ENCODE measurements around the gene HRCT1. TPM values are rescaled to one million over a fixed set of nuclear protein-coding genes. Genes with fewer than 3 reads are reported as not detected.

Gene HRCT1
- total RNA-seq, 4 donors from 2014 or later = 23.9 to 60.2 (median 34.3) TPM

- Histone ChIP-seq H3K27ac (no peak overlapping the region), H3K4me1 (no peaks in the 10 kb centered on the region), H3K9me3 (no peaks in the 10 kb centered on the region), H3K4me3 (no peak overlapping the region), H3K36me3 (no peaks in the 10 kb centered on the region), H3K27me3 (peaks cover under 1% of the 10 kb centered on the region)
- no peak for DNase-seq
- no peak for TF ChIP-seq CTCF (IDR thresholded peaks at IDR 0.05)
- no peak for TF ChIP-seq POLR2A (IDR thresholded peaks at IDR 0.05)
- TF ChIP-seq POLR2AphosphoS5 (IDR thresholded peaks at IDR 0.05) = no peak
- TF ChIP-seq EP300 (IDR thresholded peaks at IDR 0.05; ENCODE audit: low read depth) = no peak
- in situ Hi-C loops (cut with MboI; ENCODE audit: low pct_ligation_motif_present in 1 of 4, low pct_unique_long_range_greater_than_20kb in 1 of 4, low sequenced_read_pairs in 3 of 4) = no loop called here
- 85% methylated on average over 19 of the region's 19 CpGs; no CpG with 5 or more reads in 1 of the 2 donors for WGBS, 2 donors (ENCODE audit: low coverage in 1 of 2)
- intact Hi-C loops (cut with DNase I; ENCODE audit: low total_unique reads) = no loop called here
Measured at GRCh38 chr9:35869621-35870216, 36.3 kb upstream of the HRCT1 start.

DNA sequence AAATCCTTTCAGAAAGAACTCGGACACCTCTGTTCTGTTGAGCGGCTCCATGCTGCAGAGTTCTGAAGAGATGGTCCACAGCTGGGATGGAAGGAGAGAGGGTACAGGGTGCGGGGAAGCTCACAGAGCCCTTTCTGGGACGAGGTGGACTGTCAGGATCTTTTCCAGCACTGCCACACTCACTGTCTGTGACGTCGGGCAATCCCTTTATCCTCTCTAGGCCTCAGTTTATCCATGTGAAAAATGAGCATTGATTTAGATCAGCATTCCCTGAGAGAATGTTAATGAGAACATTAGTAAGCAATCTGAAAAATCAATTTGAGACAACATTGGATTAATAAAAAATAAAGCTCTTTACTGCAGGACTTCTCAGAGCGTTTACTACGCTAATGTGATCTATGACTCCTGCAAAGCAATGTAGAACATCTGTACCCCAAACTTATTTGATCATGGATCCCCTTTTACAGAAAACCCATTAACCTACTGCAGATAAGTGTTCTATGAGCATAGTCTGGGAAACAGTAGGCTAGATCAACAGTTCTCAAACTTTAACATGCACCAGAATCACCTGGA is 35.6 kb upstream of the HRCT1 start, which contains the start of gene OR13J1:
TSS of gene OR13J1 (minus strand) at position 51 of the 573 bp plus-strand sequence. CDS start at position 51, 0 bp downstream.
- WGBS, 2 donors (ENCODE audit: low coverage in 1 of 2) = 86 to 100% methylated on average over 2 to 8 of the region's 8 CpGs
- Histone ChIP-seq H3K27ac (no peak within 1 kb of the TSS), H3K9me3 (peaks cover 0 to under 1% of the 10 kb centered on the region in 2 donors)

DNA sequence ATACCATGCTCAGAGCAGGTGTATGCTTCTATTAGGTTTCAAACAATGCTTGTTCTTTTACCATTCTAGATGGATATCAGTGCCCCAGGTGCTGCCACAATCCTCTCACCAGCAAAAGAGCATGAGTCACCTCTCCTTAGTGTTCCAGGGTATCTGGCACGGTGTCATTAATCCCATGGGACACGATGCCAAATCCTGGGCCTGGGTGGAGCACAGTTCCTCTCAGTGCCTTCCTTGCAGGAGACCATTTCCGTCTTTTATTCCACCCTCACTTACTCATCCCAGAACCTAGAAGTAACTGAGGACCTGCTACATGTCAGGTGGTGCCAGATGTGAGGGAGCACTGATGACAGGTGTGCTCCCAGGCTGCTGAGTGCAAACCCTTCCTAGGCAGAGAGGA is 34.5 kb upstream of the HRCT1 start:
- Histone ChIP-seq H3K27me3 (peaks cover 11% of the 10 kb centered on the region), H3K9me3 (peaks cover 4 to 8% of the 10 kb centered on the region in 2 donors), H3K4me1 (no peaks in the 10 kb centered on the region), H3K27ac (no peak overlapping the region), H3K4me3 (no peak overlapping the region), H3K36me3 (no peaks in the 10 kb centered on the region)
- WGBS, 2 donors (ENCODE audit: low coverage in 1 of 2) = 54 to 80% methylated on average over 1 to 3 of the region's 3 CpGs
- in situ Hi-C loops (cut with MboI; ENCODE audit: low pct_ligation_motif_present in 1 of 4, low pct_unique_long_range_greater_than_20kb in 1 of 4, low sequenced_read_pairs in 3 of 4) = no loop called here
- intact Hi-C loops (cut with DNase I; ENCODE audit: low total_unique reads) = no loop called here
- no peak for DNase-seq
- TF ChIP-seq CTCF (IDR thresholded peaks at IDR 0.05) (no peak), POLR2AphosphoS5 (IDR thresholded peaks at IDR 0.05) (no peak), EP300 (IDR thresholded peaks at IDR 0.05; ENCODE audit: low read depth) (no peak), POLR2A (IDR thresholded peaks at IDR 0.05) (no peak)

More for the DNA sequence above, 35.6 kb upstream of the HRCT1 start, which contains the start of gene OR13J1:
- TF ChIP-seq CTCF (IDR thresholded peaks at IDR 0.05) (no peak), EP300 (IDR thresholded peaks at IDR 0.05; ENCODE audit: low read depth) (no peak), POLR2AphosphoS5 (IDR thresholded peaks at IDR 0.05) (no peak), POLR2A (IDR thresholded peaks at IDR 0.05) (no peak)
- H3K4me1 ChIP-seq = no peaks in the 10 kb centered on the region
- H3K36me3 ChIP-seq = no peaks in the 10 kb centered on the region
- in situ Hi-C loops (cut with MboI; ENCODE audit: low pct_ligation_motif_present in 1 of 4, low pct_unique_long_range_greater_than_20kb in 1 of 4, low sequenced_read_pairs in 3 of 4) = no loop called here
- peaks cover 8% of the 10 kb centered on the region for H3K27me3 ChIP-seq
- no peak for DNase-seq
- H3K4me3 ChIP-seq = no peak within 1 kb of the TSS
- intact Hi-C loops (cut with DNase I; ENCODE audit: low total_unique reads) = no loop called here

GRCh38 chr9:35872505-35872904 is 33.5 kb upstream of the HRCT1 start:
- in situ Hi-C loops (cut with MboI; ENCODE audit: low pct_ligation_motif_present in 1 of 4, low pct_unique_long_range_greater_than_20kb in 1 of 4, low sequenced_read_pairs in 3 of 4) = no loop called here
- intact Hi-C loops (cut with DNase I; ENCODE audit: low total_unique reads) = no loop called here
- Histone ChIP-seq H3K4me1 (no peaks in the 10 kb centered on the region), H3K9me3 (peaks cover 9 to 12% of the 10 kb centered on the region in 2 donors), H3K27me3 (peaks cover 11% of the 10 kb centered on the region), H3K36me3 (no peaks in the 10 kb centered on the region), H3K4me3 (no peak overlapping the region), H3K27ac (no peak overlapping the region)
- DNase-seq = no peak
- TF ChIP-seq EP300 (IDR thresholded peaks at IDR 0.05; ENCODE audit: low read depth) (no peak), POLR2AphosphoS5 (IDR thresholded peaks at IDR 0.05) (no peak), POLR2A (IDR thresholded peaks at IDR 0.05) (no peak), CTCF (IDR thresholded peaks at IDR 0.05) (no peak)
- 58 to 60% methylated on average over 3 of the region's 3 CpGs for WGBS, 2 donors (ENCODE audit: low coverage in 1 of 2)
